Sigmoid colon (tissue), 4 donors: ENCODE measurements around the gene POTEJ.
"Not testable (repeated sequence)": the region's sequence is repeated elsewhere in the genome, so short reads cannot be mapped to it uniquely, and the experiment has no call there.

Experiments used
- CTCF ChIP-seq, 4 experiments: fragments of 450-650 bp in 3 of 4; fragments of 200-600 bp in 1 of 4; IDR thresholded peaks; one replicate each; pipeline ENCODE4 v1.5.1; 2016 to 2019; ENCODE audit warnings: antibody characterized with exemption in 4 of 4, mild to moderate bottlenecking in 3 of 4, moderate library complexity in 2 of 4
- EP300 ChIP-seq, 4 donors: sonication (generic); formaldehyde crosslinking; IDR thresholded peaks; one replicate each; pipeline ENCODE4 v1.6.1; 2017; ENCODE audit warnings: antibody characterized with exemption in 4 of 4
- POLR2A ChIP-seq, 2 donors: fragments of 450-650 bp; IDR thresholded peaks; one replicate each; pipeline ENCODE4 v1.6.1; 2016; ENCODE audit warnings: antibody characterized with exemption in 2 of 2, mild to moderate bottlenecking in 2 of 2, moderate library complexity in 2 of 2

- not testable (repeated sequence) for TF ChIP-seq CTCF, POLR2A, EP300 (IDR thresholded peaks at IDR 0.05)
Observed at GRCh38 chr2:130596757-130597156, 14.5 kb upstream of the POTEJ start.
